ENCODE results near the gene UCP2.
A peak's percentile ranks its signal among the peaks of the same experiment; 100 is the strongest.
"Not testable (repeated sequence)": the region's sequence is repeated elsewhere in the genome, so short reads cannot be mapped to it uniquely, and the experiment has no call there.

Gene UCP2

DNA sequence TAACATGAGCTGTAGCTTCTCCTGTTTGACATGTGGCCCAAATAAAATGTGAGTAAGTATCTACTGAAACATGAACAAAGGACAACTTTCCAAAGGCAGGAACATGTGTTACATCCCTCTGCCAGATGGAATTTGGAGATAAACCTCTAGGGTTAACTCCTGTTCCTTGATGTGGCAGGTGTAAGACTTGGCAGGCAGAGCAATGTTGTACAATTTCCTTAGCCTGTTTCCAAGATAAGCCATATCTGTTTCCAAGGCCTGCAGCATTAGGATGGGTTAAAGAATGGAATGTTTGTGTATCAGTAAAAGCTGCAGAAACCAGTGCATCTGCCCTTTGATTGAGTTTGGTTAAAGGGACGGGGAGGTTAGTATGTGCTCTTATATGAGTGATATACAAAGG is 40.6 kb downstream of the UCP2 start:
- no peak for DNase-seq (ENCODE audit: low spot score)

DNA sequence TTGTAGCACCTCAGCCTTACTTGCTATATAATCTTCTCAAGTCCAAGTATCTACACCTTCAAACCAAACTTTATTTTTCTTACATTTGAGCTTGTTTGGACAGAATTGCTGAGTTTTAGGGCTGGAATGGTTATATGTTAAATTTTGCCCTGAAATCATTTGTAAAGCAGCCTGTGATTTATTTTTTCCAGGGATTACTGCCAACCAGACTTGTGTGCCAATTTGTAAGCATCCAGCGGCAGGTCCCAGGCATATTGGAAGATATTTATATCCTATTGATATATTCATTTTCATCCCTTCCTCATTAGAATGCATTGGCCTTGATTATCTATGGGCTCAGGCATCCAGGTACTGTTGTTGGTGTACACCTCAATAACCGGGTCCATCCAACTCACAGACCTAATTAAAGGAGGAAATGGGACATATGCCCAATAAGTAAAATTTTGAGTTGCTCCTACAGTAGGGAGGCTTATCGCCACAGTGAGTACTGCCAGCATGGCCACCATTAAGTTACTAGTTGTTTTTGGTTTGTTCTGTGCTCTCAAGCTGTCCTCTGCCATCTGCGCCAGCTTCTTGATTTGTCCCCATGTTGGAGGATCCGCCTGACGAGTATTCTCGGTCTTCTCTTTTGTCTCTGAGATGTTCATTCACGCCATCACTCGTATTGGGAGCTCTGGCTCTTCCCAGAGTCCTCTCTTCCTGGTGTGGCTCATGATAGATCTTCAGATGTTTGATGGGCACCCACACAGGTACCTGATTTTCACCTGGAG is 41.7 kb downstream of the UCP2 start:
- DNase-seq (ENCODE audit: low spot score) = no peak

DNA sequence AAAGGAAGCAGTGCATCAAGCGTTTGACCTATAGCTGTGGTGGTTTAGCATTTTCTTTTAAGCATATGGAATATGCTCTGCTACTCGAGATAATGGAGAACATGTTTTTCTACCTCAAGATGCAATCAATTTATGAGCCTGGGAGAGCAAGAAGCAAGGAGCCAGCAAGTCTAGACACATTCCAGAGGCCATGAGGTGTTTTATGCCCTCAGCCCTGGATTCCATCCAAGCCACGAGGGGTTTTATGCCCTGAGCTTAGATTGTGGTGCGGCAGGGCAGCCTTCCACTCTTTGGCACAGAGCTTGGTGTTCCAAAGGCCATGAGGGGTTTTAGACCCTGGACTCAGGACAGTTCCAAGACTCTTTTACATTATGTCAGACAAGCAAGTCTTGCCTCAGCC is 43.5 kb downstream of the UCP2 start:
- DNase-seq (ENCODE audit: low spot score) = no peak

DNA sequence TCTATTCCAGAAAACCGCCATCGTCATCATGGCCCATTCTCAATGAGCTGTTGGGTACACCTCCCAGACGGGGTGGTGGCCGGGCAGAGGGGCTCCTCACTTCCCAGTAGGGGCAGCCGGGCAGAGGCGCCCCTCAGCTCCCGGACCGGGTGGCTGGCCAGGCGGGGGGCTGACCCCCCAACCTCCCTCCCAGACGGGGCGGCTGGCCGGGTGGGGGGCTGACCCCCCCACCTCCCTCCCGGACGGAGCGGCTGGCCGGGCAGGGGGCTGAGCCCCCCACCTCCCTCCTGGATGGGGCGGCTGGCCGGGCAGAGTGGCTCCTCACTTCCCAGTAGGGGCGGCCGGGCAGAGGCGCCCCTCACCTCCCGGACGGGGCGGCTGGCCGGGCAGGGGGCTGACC is 46.6 kb downstream of the UCP2 start:
- not testable (repeated sequence) for DNase-seq (ENCODE audit: low spot score)

DNA sequence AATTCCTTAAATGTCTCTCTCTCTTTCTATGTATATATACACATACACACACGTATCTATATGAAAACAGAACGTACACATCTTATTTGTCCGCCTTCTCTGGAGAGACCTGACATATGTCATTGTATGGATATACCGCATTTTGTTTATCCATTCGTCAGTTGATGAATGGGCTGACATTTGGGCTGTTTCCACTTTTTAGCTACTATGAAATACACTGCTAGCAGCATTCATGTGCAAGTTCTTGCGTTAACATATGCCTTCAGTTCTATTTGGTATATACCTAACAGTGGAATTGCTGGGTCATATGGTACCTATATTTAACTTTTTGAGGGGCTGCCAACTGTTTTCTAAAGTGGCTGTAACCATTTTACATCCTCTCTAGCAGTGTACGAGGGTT is 49.9 kb downstream of the UCP2 start:
- DNase-seq (ENCODE audit: low spot score) = no peak

DNA sequence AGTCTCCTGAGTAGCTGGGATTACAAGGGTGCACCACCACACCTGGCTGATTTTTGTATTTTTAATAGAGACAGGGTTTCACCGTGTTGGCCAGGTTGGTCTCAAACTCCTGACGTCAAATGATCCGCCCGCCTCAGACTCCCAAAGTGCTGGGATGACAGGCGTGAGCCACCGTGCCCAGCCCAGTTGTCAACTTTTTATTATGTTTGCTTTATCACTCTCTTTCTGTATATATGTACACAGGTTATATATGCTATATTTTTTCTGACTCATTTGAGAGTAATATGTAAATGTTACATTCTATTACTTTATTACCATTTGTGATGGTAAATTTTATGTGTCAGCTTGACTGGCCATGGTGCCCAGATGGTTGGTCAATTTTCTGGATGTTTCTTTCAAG is 50.7 kb downstream of the UCP2 start:
- no peak for DNase-seq (ENCODE audit: low spot score)

DNA sequence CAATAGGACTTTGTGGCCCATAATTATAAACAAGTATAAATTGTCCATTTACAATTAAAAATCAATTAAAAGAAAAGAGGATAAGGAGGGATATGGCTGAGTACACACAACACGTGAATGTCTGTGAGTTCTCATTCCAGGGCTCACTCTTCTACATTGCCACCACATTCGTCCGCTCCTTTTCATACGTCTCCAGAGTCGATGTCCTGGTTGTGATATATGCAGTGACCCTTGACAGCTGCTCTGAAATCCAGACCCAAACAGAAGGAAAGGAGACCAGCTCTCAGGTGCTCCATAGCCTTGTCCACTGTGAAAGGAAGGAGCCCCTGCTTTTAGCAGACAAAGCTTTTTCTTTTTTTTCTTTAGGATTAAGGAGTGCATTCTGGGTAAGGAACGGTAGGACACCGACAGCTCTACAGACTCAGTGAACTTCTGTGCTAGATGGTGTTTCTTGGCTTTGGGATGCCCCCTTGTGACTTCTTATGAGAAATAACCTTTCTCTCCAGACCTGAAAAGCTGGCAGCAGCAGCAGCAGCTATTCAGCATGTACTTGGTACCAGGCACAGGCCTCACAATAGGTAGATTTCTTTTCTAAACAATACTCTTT is 51.5 kb downstream of the UCP2 start:
- DNase-seq (ENCODE audit: low spot score) = peak; percentile 38

DNA sequence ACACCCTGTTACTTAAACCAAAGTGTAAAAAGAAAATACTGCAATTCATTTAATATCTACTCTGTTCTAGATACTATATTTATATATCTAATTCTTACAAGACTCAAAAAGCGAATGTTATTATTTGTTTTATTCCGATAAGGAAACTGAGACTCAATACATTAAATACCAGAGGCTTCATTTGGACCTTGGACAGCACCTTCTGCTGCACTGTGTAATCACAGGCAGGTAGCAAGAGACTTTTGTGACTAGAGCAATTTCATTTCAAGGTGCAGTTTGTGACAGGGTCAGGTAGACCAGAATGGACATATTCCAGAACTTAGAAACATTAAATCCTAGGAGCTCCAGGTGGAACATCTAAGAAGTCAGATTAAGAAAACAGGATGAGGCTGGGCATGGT is 53.3 kb downstream of the UCP2 start:
- no peak for DNase-seq (ENCODE audit: low spot score)
